GM12892 (cell line): ENCODE results near the gene KIF26B.

Experiments used
- POLR2A ChIP-seq: IDR thresholded peaks from 2 replicates; pipeline ENCODE4 v1.6.1; 2011; ENCODE audit warnings: low read depth, low read length, control low read depth
- POLR2AphosphoS5 ChIP-seq: IDR thresholded peaks from 2 replicates; pipeline ENCODE4 v1.6.1; 2011; ENCODE audit warnings: low read depth, low read length, control low read depth

DNA sequence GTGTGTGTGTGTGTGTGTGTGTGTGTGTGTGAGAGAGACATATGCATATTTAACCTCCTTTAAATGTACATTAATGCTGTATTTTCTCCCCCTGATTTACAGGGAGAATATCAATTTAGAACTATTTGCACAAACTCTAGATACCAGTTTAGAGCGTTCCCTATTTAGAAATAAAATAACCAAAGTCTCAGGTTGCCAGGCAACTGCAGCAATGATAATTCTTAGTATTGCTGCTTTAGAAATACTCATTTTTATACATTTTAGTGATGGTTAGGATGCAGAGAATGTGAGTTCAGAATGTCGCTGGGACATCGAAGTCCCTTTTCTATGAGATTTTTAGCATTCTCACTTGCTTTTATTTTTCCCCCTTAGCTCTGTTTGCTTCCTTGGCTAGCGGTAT lies 497.3 kb downstream of the KIF26B start:
- no peak for TF ChIP-seq POLR2A
- TF ChIP-seq POLR2AphosphoS5 = no peak
